Brain pericyte (primary cell): ENCODE results near the gene ZNF750.

Experiments used
- DNase-seq: peaks from one replicate; pipeline ENCODE4 v3.0.0-alpha.2; 2012; ENCODE audit warnings: low read depth, low spot score

The ZNF750 gene

DNA sequence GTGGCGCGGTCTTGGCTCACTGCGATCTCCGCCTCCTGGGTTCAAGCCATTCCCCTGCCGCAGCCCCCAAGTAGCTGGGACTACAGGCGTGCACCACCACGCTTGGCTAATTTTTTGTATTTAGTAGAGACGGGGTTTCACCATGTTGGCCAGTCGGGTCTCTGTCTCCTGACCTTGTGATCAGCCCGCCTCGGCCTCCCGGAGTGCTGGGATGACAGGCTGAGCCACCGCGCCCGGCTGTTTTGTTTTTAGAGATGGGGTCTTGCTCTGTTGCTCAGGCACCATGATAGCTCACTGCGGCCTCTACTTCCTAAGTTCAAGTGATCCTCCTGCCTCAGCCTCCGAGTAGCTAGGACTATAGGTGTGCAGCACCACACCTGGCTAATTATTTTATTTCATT lies 27.2 kb downstream of the ZNF750 start:
- no peak for DNase-seq

DNA sequence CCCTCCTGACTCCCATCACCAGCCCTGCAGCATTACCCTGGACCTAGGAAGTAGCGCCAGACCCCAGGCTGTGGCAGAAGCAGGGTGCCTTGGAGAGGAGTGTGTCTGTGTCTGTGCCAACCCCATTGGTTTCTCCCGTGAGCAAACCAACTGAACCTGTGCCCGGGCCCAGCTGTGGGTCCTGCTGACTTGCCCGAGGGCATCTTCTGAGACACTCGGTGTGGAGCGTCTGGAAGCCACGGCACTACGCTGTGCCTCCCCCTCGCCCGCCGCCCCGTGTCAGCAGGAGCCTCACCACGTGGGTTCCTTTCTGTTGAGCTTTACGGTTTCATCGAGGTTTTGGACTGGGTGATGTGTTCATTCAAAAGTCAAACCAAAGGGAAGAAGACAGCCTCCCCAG lies 27.8 kb downstream of the ZNF750 start:
- no peak for DNase-seq

DNA sequence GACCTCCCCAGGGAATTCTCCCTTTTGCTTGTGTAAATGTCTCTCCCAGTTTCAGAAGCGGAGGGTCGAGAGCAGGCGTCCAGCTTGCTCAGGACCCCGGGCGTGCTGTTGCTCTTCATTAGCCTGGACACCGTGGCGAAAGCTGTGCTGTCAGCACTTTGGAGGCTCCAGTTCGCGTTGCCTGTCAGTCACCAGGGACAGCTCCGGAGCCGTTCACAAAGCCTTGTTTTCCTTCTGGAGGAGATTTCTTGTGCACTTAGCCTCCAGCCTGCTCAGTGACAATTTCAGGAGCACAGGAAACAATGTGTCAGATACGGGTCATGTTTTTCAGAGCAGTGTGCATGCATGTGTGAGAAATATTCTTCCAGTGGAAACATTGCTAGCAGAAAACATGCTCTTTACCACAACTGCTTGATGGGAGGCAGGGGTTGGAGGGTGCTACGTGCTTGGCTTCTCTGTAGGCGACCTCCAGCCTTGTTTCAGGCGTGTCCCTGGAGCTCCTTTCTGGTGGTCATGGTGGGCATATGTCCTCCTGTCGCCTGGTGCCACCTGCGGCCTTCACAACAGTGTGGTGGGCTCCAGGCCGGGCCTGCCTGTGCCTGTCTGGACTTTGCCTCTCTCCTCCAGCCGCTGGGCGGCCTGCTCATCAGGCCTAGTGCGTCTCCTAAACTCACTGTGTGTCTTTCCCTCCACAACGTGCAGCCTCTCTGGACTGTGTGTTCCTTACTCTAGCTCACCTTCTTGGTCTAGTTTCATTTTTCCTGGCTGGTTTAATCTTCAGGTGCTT lies 29.0 kb downstream of the ZNF750 start:
- DNase-seq = no peak

DNA sequence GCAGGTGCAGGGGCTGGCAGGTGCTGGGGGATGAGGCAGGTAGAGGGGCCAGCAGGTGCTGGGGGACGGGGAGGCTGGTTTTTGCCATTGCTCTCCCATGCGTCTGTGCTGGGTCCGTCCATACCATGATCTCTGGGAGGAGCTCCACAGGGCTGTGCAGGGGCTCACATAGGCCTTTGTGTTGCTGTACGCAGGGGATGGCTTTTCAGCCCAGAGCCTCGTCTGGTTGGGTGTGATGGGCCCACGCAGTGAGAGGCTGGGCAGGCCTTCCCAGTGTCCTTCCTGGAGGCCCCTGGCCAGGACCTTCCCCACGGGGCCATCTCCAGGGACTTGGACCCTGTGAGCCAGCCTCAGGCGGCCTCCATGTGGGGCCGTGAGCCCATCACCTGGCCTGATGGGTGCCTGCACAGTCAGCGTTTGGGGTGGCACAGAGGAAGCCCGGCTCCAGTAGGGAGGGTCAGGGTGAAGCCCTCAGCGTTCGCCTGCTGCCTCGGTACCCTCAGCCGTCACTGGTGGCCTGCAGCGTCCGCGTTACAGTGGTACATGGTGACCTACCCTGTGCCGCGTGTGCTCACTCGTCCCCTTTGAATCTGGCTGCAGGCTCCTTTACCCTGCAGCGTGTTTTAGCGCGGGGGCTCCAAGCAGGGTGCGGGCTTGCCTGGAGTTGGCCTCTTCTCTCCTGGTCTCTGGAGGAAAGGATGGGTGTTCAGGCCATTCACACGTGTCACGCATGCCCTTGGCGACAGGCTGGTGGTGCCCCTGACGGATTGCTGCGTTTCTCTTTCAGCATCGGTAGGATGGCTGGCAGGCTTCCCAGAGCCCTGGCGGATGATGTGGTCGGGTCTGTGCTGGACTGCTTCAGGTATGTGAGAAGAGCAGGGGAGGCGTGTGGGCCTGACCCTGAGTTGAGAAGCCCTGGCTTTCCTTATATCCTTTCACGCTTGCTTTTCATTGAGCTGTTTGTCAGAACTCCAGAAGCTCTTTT lies 30.6 kb downstream of the ZNF750 start:
- DNase-seq = no peak

DNA sequence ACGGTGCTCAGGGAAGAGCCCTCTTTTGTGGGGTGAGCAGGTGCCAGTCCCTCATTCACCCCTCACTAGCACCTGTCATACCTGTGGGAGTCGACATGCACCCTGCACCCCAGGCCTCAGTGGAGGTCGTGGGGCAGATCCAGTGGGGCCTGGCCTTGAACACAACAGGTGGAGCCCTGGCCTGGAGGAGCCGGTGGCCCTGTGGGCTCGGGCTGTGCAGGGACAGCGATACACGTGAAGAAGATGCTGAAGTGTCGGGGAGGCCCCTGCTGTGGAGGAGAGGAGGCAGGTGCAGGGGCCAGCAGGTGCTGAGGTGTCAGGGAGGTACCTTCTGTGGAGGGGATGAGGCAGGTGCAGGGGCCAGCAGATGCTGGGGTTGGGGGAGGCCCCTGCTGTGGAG lies 31.8 kb downstream of the ZNF750 start:
- no peak for DNase-seq

DNA sequence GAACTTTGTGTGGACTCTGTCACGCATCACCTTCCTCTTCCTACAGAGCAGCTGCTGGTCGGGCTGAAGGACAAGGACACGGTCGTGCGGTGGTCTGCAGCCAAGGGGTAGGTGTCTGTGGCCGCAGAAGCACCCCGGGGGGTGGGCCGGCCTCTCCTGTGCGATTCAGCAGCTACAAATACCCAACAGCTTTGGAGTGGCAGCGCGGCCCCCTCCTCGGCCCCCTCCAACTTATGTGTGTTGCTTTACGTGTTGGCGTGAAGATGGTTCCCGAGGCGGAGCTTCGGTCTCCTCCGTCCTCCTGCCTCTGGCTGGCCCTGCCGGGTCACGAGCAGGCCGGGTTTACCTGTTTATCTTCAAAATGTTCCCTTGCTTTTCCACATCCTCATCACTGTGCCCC lies 32.3 kb downstream of the ZNF750 start:
- DNase-seq = no peak

DNA sequence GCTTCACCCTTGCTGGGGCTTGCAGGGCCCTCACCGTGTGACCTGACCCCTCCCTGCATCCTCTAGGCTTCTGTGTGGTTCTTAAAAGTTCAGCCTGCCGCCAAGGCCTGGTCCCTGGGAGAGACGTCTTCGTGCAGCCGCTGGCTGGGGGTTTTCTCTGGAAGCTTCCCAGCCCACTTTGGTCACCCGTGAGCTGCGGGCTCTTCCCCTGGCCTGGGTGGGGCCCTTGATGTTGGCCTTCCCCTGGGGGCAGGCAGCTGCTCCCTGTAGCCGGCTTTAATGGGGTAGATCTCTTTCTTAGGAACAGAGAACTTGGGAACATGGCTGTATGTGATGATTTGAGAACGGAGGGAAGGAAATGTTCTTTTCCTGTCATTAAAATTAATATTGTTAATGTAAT lies 32.7 kb downstream of the ZNF750 start:
- DNase-seq = no peak

DNA sequence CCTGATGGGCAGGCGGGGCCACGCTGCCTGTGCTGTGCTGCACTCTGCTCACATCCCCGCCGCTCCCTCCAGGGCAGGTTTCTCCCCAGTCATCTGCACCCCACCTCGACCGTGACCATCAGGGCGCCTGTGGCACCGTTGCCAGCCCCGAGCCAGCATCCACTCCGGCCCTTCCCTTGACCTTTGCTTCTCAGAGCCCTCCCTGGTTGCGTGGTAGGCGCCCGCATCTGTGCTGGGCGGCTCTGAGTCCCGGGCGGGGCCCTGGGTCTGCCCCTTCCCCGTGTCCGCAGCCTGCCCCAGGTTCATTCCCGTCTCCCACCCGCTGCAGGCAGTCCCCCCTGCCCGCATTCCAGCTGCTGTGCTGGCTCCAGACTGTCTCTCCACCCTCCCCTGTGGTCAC lies 33.2 kb downstream of the ZNF750 start:
- DNase-seq = no peak

DNA sequence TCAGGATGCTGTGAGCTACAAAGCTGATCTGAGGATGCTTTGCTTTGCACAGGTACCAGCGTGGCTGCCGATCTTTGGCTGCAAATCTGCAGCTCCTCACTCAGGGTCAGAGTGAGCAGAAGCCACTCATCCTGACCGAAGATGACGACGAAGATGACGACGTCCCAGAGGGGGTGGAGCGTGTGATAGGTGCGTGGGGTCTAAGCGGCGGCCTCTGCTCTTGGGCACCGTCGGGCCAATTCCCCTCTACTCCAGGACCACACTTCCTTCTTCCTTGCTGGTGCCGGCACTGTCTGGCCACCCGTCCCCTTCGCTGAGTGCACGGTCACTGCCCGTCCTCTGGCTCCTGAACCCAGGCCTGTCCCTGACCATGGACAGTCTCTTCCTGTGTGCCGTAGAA lies 34.0 kb downstream of the ZNF750 start:
- DNase-seq = no peak

DNA sequence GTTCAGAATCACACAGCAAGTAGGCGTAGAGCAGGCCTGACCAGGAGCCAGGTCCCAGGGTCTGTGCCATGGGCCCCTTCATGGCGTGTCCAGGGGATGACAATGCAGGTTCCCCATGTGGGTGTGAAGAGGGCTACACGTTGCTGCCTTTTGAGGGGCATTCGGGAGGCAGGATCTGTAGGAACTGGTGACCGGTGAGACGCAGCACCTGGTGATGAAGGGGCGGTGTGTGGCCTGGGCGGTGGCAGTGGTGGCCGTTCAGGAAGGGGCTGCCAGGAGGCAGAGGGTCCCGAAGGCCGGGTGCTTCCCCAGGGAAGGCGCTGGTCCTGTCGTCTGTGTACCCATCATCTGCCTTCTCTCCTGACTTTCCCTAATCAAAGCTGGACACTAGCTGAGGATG lies 34.6 kb downstream of the ZNF750 start:
- no peak for DNase-seq

DNA sequence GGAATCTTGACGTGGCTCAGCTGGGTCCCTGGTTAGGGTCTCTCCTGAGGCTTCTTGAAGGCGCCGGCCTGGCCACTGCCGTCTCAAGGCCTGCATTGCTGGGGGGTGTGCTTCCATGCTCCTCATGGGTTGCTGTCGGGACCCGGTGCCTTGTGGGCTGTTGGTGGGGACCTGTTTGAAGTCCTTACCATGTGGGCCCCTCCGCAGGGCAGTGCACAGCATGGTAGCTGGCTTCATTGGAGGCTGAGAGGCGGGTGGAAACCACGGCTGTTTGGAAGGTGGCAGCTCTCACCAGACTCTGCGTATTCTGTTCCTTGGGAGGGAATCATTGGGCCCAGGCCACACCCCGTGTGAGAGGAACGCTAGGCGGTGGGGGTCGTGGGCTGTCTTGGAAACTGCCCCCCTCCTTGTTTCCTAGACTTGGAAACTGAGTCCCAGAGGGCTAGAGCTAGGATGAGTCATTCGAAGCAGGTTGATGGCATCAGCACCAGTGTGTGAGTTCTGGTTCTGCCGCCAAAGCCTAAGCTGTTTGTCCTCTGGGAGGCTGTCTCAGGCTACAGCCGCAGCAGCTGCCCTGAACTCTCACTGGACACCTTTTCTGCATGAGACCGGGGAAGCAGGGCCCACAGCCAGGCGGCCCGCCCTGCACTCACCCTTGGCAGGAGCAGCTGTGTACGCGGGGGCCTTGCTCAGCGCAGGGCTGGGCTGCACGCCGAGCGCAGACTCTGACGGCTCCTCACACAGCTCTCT lies 35.2 kb downstream of the ZNF750 start:
- no peak for DNase-seq

DNA sequence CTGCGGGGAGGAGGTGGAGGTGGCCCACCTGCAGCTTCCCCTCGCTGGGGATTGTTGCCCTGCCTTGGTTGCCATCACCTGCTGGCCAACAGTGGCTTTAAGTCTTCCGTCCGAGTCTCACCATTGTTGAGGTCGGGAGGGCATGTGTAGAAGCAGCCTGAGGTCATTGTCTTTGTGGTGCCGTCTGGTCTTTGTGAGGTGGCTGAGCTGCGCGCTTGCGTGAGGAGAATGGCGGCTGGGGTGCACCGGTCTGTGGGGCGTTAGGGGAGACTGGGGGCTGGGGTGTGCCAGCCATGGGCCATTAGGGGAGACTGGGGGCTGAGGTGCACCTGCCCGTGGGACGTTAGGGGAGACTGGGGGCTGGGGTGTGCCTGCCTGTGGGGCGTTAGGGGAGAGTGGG lies 36.2 kb downstream of the ZNF750 start:
- no peak for DNase-seq

DNA sequence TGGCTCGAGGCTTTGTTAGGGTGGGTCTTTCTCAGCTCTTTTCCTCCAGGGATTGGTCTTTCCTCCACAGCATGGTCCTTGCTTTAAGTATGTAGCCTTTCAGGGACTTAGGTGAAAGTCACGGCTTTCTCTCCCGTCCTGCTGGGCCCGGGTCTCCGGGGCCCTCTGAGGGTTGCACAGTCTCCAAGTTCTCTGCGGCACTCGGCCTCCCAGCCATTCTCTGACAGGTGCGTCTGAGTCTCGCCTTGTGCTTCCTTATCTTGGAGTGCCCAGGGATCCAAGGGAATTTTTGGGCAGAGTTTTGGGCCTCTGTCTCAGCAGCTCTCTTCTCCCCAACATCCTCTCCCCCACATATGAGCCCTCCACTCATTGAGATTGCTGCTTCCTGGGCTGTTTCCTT lies 36.6 kb downstream of the ZNF750 start:
- DNase-seq = no peak

DNA sequence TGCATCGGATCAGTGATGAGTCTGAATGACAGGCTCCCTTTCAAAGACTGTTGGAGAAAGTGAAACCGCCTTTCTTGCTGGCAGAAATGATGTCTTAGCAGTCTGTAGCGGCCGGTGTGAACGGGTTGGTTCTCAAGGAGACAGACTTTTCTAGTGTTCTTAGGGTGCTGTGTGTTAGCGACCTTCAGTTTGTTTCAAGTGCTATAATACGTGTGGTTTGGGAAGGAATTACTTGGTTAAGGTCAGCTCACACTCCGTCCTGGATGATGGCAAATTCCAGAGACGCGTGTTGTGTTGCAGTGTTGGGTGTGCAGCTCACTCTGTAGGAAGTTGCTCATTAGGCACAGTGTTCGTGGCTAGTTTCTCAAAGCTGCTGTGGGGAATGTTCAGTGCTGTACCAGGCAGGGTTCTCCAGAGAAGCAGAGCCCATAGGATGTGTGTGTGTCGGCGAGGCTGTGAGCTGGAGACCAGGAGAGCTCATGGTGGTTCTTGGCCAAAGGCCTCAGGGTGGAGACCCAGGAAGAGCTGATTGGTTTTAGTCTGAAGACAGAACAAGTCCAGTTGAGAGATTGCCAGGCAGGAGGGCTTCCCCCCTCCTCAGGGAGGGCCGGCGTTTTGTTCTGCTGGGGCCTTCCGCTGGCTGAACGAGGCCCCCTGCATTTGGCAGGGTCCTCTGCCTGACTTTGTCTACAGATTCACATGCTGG lies 37.6 kb downstream of the ZNF750 start:
- DNase-seq = no peak

DNA sequence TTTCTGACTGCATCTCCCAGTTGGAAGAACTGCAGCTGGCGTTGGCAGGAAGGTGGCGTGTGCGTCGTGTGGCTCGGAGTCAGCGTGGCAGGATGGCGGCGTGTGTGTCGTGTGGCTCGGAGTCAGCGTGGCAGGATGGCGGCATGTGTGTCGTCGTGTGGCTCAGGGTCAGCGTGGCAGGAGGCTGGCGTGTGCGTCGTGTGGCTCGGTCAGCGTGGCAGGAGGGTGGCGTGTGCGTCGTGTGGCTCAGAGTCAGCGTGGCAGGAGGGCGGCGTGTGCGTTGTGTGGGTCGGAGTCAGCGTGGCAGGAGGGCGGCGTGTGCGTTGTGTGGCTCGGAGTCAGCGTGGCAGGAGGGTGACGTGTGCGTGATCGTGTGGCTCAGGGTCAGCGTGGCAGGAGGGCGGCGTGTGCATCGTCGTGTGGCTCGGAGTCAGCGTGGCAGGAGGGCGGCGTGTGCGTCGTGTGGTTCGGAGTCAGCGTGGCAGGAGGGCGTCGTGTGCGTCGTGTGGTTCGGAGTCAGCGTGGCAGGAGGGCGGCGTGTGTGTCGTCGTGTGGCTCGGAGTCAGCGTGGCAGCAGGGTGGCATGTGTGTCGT lies 38.3 kb downstream of the ZNF750 start:
- no peak for DNase-seq

DNA sequence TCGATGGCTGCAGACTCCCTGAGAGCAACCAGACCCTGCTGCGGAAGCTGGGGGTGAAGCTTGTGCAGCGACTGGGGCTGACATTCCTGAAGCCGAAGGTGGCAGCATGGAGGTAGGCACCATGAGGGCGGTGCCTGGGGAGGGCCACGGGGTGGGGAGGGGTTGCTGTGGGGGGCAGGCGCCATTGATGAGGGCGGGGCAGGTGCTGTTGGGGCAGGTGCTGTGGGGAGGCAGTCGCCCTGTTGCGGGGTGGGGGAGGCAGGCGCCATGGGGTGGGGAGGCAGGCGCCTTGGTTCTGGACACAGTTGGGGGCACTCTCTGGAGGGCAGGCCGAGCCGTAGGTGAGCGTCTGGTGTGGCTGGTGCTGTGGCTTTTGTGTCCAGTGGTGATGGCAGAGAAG lies 38.9 kb downstream of the ZNF750 start:
- no peak for DNase-seq

DNA sequence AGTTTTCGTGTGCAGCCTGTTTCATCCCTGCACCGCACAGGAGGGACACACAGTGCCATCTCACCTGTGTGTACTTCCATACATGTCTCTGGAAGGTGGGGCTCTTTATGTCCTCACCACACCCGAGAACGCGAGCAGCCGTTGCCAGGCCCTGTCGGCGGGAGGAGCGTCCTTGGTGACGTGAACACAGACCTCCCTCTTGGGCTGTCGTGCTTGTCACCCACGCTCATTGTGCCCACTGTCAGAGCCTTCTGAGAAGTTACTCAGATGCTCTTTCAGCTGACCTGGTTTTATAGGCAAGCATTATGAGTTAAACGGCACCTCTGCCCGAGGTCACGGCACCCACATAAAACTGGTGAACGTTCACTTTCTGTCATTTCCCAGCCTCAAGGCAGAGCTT lies 40.2 kb downstream of the ZNF750 start:
- DNase-seq = no peak

DNA sequence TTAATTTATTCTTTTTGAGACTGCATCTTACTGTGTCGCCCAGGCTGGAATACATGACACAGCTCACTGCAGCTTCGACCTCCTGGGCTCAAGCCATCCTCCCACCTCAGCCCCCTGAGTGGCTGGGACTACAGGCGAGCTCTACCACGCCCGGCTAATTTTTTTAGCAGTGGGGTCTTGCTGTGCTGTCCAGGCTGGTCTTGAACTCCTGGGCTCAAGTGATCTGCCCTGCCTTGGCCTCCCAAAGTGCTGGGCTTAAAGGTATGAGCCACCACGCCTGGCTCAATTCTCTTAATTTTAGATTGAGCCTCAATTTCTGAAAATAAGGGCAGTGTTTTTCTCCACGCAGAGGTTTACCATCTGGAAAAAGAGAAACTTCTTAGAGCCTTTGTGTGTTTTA lies 41.1 kb downstream of the ZNF750 start:
- no peak for DNase-seq

DNA sequence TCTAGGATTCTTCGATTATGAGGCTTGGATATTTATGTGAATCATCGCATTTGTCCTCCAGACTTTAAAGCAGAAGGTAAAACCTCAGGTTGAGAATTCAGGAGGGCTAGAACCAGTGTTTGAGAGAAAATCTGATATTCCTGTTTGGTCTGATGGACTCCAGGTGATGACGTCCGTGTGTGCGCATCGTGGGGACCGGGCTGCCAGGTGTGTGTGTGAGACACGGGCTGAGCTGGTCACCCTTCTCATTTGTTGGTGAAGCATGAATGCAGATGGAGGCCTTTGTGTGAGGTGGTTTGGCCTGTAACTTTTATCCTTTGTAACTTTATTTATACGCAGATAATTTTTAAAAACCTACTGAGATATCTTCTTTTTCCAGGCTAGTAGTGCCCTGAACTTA lies 42.8 kb downstream of the ZNF750 start:
- no peak for DNase-seq

DNA sequence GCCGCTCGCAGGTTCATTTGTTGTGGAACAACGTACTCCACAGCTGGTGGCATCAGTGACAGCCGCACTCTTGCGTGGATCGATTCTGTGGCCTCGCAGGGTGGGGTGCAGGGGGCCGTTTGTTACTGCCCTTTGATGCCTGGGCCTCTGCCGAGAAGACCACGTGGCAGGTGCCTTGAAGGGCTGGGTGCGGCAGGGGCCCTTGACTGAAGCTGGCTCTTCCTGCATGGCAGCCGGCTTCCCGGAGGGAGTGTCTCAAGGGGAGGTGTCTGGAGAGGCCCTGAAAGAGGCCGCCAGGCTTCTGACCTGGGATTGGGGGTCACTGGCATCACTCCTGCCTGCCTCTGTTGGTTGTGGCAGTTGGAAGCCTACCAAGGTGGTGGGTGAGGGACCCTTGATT lies 44.2 kb downstream of the ZNF750 start:
- DNase-seq = no peak
